GM21390 (cell line): ENCODE results near the gene CARMIL1.

Experiments used
- ATAC-seq: cut with Tn5 transposase; IDR thresholded peaks from one replicate; pipeline ENCODE4 v1.9.1; 2021; ENCODE audit not compliant: unreplicated experiment

CARMIL1 gene

GRCh38 chr6:25278914-25279747, at the start of gene CARMIL1:
Gene CARMIL1 (plus strand): TSS chr6:25279374. CDS start chr6:25279796, 422 bp downstream.
- ATAC-seq = peak; percentile 79

- ATAC-seq = no peak
Observed at GRCh38 chr6:25229671-25230321, 49.4 kb upstream of the CARMIL1 start.

- no peak for ATAC-seq
Observed at GRCh38 chr6:25232479-25232878, 46.7 kb upstream of the CARMIL1 start.

- no peak for ATAC-seq
Observed at GRCh38 chr6:25233226-25233625, 45.9 kb upstream of the CARMIL1 start.

GRCh38 chr6:25237579-25237978, 41.6 kb upstream of the CARMIL1 start:
- ATAC-seq = no peak

GRCh38 chr6:25239059-25239458, 40.1 kb upstream of the CARMIL1 start:
- no peak for ATAC-seq

- ATAC-seq = no peak
Observed at GRCh38 chr6:25239498-25239897, 39.7 kb upstream of the CARMIL1 start.

GRCh38 chr6:25242567-25242966, 36.6 kb upstream of the CARMIL1 start:
- ATAC-seq = no peak

DNA sequence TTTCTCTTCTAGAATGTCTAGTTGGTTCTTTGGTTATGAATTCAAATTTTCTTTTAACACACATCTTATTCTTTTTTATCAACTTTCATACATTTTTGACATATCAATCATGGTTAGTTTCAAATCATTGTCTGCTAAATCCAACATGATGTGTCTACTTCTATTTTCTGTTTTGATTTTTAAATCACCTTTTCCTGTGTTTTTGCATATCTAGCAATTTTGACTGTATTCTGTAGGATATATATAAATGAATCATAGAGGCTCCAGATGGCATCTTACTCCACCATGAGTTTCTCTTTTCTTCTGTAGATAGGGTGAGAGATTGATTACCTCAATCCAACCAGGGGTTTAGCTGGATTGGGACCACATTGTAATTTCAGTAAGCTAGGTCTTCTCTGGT, 34.3 kb upstream of the CARMIL1 start:
- ATAC-seq = no peak

DNA sequence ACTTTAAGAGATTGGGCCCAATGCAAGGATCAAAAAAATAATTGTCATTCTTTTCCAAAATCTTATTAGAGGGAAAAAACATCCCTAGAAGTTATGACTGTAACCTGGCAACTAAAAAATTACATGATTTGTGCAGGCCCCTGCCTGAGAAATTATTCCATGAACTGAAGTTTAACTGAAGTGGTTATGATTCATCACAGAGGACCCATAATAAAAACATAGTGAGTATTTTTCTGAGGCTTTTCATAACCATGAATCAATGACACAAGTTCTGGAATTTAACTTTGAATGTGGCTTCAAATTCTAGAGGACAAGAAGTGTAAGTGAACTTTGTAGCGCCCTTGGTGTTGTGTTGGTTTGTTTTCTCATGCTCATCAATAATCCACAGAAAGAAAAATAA, 31.1 kb upstream of the CARMIL1 start:
- no peak for ATAC-seq

GRCh38 chr6:25249133-25249532, 30.0 kb upstream of the CARMIL1 start:
- no peak for ATAC-seq

DNA sequence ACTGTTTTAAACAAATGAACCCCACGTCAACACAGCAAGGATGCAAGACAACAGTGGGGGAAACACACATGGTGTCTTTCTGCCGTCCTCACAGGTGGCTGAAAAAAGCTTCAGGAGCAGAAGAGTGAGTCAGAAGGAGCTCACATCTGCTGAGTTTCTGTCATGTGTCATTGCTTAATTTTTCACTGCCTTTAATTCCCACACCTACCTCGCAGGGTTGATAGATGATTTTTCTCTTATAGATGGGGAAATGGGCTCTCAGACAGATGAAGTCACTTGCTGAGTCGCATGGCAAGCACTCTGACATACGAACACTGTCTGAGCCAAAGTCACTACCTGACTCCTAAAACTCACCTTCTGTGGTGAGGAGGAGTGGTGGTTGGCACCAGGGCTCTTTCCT, 28.3 kb upstream of the CARMIL1 start:
- peak; percentile 78 for ATAC-seq

GRCh38 chr6:25251426-25251825, 27.7 kb upstream of the CARMIL1 start:
- no peak for ATAC-seq

GRCh38 chr6:25253351-25253750, 25.8 kb upstream of the CARMIL1 start:
- no peak for ATAC-seq

DNA sequence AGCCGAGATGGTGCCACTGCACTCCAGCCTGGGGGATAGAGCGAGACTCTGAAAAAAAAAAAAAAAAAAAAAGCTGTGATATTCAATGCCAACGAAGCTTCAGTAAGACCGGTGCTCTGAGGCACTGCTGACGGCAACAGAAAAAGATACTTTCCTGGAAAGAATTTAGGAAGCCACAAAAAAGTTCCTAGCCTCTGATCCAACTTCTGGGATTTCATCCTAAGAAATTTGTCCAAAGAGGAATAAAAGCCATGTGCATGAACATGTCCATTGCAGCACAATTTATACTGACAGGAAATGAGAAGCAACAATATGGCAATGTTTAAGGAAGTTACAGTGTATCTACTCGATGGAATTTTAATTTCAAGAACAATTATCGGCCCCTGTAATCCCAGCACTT, 24.5 kb upstream of the CARMIL1 start:
- no peak for ATAC-seq

GRCh38 chr6:25257686-25258348, 21.4 kb upstream of the CARMIL1 start:
- ATAC-seq = no peak

- no peak for ATAC-seq
Observed at GRCh38 chr6:25259756-25260155, 19.4 kb upstream of the CARMIL1 start.

DNA sequence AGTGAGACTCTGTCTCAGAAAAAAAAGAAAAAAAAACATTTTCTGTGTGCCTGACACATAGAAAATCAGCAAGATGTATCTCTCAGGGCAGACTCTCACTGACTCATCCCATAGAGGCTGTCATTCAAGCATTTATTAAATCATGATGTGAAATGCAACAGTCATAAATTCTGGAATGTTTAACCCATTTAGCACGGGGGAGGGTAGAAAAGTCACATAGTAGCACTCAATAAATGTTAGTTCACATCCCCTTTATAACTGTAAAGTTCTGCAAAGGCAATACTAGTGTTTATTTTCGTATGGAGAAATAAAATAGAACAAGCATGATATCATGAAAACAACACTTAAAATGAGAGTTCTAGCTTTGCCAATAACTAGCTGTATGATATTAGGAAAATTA, 15.5 kb upstream of the CARMIL1 start:
- ATAC-seq = no peak

DNA sequence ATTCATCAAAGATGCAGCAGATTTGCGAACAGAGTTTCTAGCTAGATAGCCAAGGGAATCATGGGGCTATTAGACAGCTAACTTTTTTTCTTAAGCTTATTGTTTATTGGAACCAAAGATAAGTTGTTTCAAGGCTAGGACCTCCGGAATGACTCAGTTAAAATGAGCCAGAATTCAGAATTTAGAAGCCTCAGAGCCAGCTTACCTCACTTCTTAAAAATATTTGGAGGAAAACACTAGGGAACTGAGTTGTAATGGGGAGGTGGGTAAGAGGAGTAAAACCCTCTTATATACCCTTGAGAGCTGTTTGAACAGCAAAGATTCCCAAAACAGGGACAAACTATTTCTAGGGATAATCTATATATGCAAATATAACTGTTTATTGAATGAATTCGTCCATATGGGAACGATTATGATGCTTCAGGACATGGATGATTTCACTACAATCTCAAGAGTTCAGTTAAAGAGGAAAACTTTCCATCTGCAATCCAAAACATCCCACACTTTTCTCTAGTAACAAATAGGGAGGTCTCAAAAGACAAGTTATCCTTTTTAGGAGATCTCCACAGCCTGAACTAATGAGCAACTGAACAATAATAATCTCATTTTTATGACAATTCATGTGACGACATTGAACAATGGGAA, 12.6 kb upstream of the CARMIL1 start:
- no peak for ATAC-seq

DNA sequence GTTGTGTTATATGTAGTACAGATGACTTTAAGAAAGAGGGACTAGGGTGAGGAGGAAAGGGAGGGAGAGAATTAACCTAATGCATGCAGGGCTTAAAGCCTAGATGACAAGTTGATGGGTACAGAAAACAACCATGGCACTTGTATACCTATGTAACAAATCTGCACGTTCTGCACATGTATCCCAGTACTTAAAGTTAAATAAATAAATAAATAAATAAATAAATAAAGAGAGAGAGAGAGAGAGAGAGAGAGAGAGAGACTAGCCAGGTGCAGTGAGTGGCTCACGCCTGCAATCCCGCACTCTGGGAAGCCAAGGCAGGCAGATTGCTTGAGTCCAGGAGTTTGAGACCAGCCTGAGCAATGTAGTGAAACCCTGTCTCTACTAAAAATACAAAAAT, 11.5 kb upstream of the CARMIL1 start:
- ATAC-seq = no peak

GRCh38 chr6:25270559-25270958, 8.6 kb upstream of the CARMIL1 start:
- no peak for ATAC-seq
